Left lung (tissue), 10 donors: ENCODE data around the gene KRT77. TPM values are rescaled to one million over a fixed set of nuclear protein-coding genes. Genes with fewer than 3 reads are reported as not detected.

Experiments
- ATAC-seq: fragments of 200-7000 bp; cut with Tn5 transposase; one replicate; pipeline ENCODE4 v1.9.1; 2020; ENCODE audit warnings: moderate library complexity
- DNase-seq, 4 donors: peaks; one replicate each; pipeline ENCODE4 v3.0.0-alpha.2; 2013 to 2020
- H3K27ac ChIP-seq, 2 donors: fragments of 200-600 bp; sonication (generic) in 1 of 2; one replicate each; pipeline versions ENCODE4 v1.5.0 to v1.8.0; 2020 to 2021
- H3K27me3 ChIP-seq, 2 donors: fragments of 200-600 bp; sonication (generic) in 1 of 2; one replicate each; pipeline versions ENCODE4 v1.5.0 to v1.8.0; 2020 to 2021
- H3K36me3 ChIP-seq, 2 donors: fragments of 200-600 bp; sonication (generic) in 1 of 2; one replicate each; pipeline versions ENCODE4 v1.5.0 to v1.8.0; 2020 to 2021
- H3K4me1 ChIP-seq, 2 donors: fragments of 200-600 bp; one replicate each; pipeline ENCODE4 v1.8.0; 2021
- H3K4me3 ChIP-seq, 2 donors: fragments of 200-600 bp; sonication (generic) in 1 of 2; one replicate each; pipeline versions ENCODE4 v1.5.0 to v1.8.0; 2020 to 2021; ENCODE audit warnings: mild to moderate bottlenecking in 1 of 2
- H3K9me3 ChIP-seq, 2 donors: fragments of 200-600 bp; sonication (generic) in 1 of 2; one replicate each; pipeline versions ENCODE4 v1.5.0 to v1.8.0; 2020 to 2021
- CTCF ChIP-seq, 2 donors: fragments of 200-600 bp; sonication (generic) in 1 of 2; IDR thresholded peaks; one replicate each; pipeline versions ENCODE4 v1.5.0 to v1.8.0; 2021; ENCODE audit warnings: antibody characterized with exemption in 2 of 2
- intact Hi-C, 2 donors: fragments of 100-400 bp; cut with DNase I; formaldehyde crosslinking; loops; one replicate each; pipeline versions ENCODE4 v1.11.2 to v1.14.2; 2022
- polyA plus RNA-seq, 6 donors: library from polyadenylated mRNA; unstranded; fragments of 120-200 nt; gene quantifications; one replicate each; pipeline ENCODE4 v1.2.1, GENCODE V29; 2013; ENCODE audit not compliant: insufficient read length in 6 of 6
- total RNA-seq, 2 donors: library from RNA; stranded (reverse); fragmentation: NEBNext Ultra II Directional; extraction: Animal tissue kit (Norgen Biotek cat#: 25700); gene quantifications; one replicate each; pipeline ENCODE4 v1.2.1, GENCODE V29; 2021
- donor health status: DM: no; HTN: yes; CAD: no.
- donor health status: DM: no; HTN: no; CAD: no.

The KRT77 gene
- total and polyA plus RNA-seq, 8 donors, result not detected

GRCh38 chr12:52649066-52649465 is 54.3 kb downstream of the KRT77 start:
- ATAC-seq (no peak), DNase-seq (no peak)
- Histone ChIP-seq H3K27ac (no peak overlapping the region), H3K9me3 (no peaks in the 10 kb centered on the region), H3K4me1 (no peaks in the 10 kb centered on the region), H3K27me3 (peaks cover 0 to 34% of the 10 kb centered on the region in 2 donors), H3K36me3 (no peaks in the 10 kb centered on the region), H3K4me3 (no peak overlapping the region)
- intact Hi-C loops, result no loop called here
- no peak for TF ChIP-seq CTCF (IDR thresholded peaks at IDR 0.05)

GRCh38 chr12:52648012-52648550 is 55.2 kb downstream of the KRT77 start:
- intact Hi-C loops, result no loop called here
- TF ChIP-seq CTCF (IDR thresholded peaks at IDR 0.05), result no peak
- Histone ChIP-seq H3K27me3 (peaks cover 0 to 33% of the 10 kb centered on the region in 2 donors), H3K36me3 (no peaks in the 10 kb centered on the region), H3K27ac (no peak overlapping the region), H3K9me3 (no peaks in the 10 kb centered on the region), H3K4me1 (no peaks in the 10 kb centered on the region), H3K4me3 (no peak overlapping the region)
- no peak for DNase-seq
- ATAC-seq, result no peak

- Histone ChIP-seq H3K27me3 (peaks cover 0 to 28% of the 10 kb centered on the region in 2 donors), H3K27ac (no peak overlapping the region), H3K9me3 (no peaks in the 10 kb centered on the region), H3K4me1 (no peaks in the 10 kb centered on the region), H3K36me3 (no peaks in the 10 kb centered on the region), H3K4me3 (no peak overlapping the region)
- TF ChIP-seq CTCF (IDR thresholded peaks at IDR 0.05), result no peak
- ATAC-seq, result no peak
- no peak for DNase-seq
- intact Hi-C loops, result no loop called here
Measured at GRCh38 chr12:52647601-52648000, 55.7 kb downstream of the KRT77 start.

GRCh38 chr12:52646613-52647012 is 56.7 kb downstream of the KRT77 start:
- Histone ChIP-seq H3K27ac (no peak overlapping the region), H3K4me3 (no peak overlapping the region), H3K9me3 (no peaks in the 10 kb centered on the region), H3K36me3 (no peaks in the 10 kb centered on the region), H3K4me1 (no peaks in the 10 kb centered on the region), H3K27me3 (peaks cover 0 to 21% of the 10 kb centered on the region in 2 donors)
- intact Hi-C loops, result no loop called here
- no peak for DNase-seq
- ATAC-seq, result no peak
- no peak for TF ChIP-seq CTCF (IDR thresholded peaks at IDR 0.05)

GRCh38 chr12:52645982-52646381 is 57.3 kb downstream of the KRT77 start:
- no peaks in the 10 kb centered on the region for H3K4me1 ChIP-seq
- DNase-seq (no peak), ATAC-seq (no peak)
- H3K27ac ChIP-seq, result no peak overlapping the region
- no peaks in the 10 kb centered on the region for H3K9me3 ChIP-seq
- intact Hi-C loops, result no loop called here
- H3K36me3 ChIP-seq, result no peaks in the 10 kb centered on the region
- H3K4me3 ChIP-seq, result no peak overlapping the region
- no peak for TF ChIP-seq CTCF (IDR thresholded peaks at IDR 0.05)
- peaks cover 0 to 15% of the 10 kb centered on the region in 2 donors for H3K27me3 ChIP-seq
